ENCODE data around the gene SEPSECS.

- TF ChIP-seq YY1 (IDR thresholded peaks at IDR 0.05; ENCODE audit: borderline replicate concordance in 1 of 3, control insufficient read depth in 1 of 3, extremely low read depth in 1 of 3, insufficient read depth in 3 of 3, insufficient read length in 1 of 3, insufficient replicate concordance in 2 of 3, low read depth in 1 of 3, low read length in 2 of 3) (no peak), ELF1 (tag; IDR thresholded peaks at IDR 0.05) (no peak), RHOXF2B (CRISPR knock-in tag; conservative IDR thresholded peaks at IDR 0.05) (no peak), CTCF (IDR thresholded peaks at IDR 0.05 in 2 of 3, conservative IDR thresholded peaks at IDR 0.05 in 1 of 3; ENCODE audit: insufficient read depth in 2 of 3, low read depth in 1 of 3, low read length in 3 of 3) (no peak), MYC (IDR thresholded peaks at IDR 0.05; ENCODE audit: low read depth, low read length) (no peak), MYC (CRISPR knock-in tag; IDR thresholded peaks at IDR 0.05; ENCODE audit: borderline replicate concordance, low read depth) (no peak), TGIF2 (CRISPR knock-in tag; IDR thresholded peaks at IDR 0.05) (no peak), ZNF644 (tag; IDR thresholded peaks at IDR 0.05; ENCODE audit: low read depth) (no peak), ZNF408 (CRISPR knock-in tag; IDR thresholded peaks at IDR 0.05; ENCODE audit: low read depth) (no peak), EZH2 (IDR thresholded peaks at IDR 0.05; ENCODE audit: borderline replicate concordance, low read depth, low read length) (no peak), POLR2A (conservative IDR thresholded peaks at IDR 0.05) (no peak)
- TF ChIP-seq, protein P1, sequence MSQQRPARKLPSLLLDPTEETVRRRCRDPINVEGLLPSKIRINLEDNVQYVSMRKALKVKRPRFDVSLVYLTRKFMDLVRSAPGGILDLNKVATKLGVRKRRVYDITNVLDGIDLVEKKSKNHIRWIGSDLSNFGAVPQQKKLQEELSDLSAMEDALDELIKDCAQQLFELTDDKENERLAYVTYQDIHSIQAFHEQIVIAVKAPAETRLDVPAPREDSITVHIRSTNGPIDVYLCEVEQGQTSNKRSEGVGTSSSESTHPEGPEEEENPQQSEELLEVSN (IDR thresholded peaks at IDR 0.05; ENCODE audit: borderline replicate concordance in 1 of 2, extremely low read depth in 1 of 2, insufficient read depth in 1 of 2, insufficient read length in 1 of 2, low read depth in 1 of 2, low read length in 1 of 2, poor library complexity in 1 of 2, severe bottlenecking in 1 of 2): no peak
Measured at GRCh38 chr4:25100710-25101109, 59.5 kb downstream of the SEPSECS start.
